T-cell (primary cell): ENCODE measurements around the gene MRGPRX3. TPM values are rescaled to one million over a fixed set of nuclear protein-coding genes. Genes with fewer than 3 reads are reported as not detected.
A peak's percentile ranks its signal among the peaks of the same experiment; 100 is the strongest.

Experiments
- ATAC-seq, 4 experiments: fragments of 200-7000 bp in 3 of 4; fragments of 150-1000 bp in 1 of 4; cut with Tn5 transposase; replicated peaks in 1 of 4; 1 replicate in 3 of 4; 2 replicates in 1 of 4; pipeline ENCODE4 v1.10.0; 2021; ENCODE audit warnings: moderate library complexity in 3 of 4, mild to moderate bottlenecking in 2 of 4, moderate number of reproducible peaks in 1 of 4
- CTCF ChIA-PET, 2 donors: fragments of 300-600 bp; sonication (Branson Sonifier 250); formaldehyde crosslinking; loops; one replicate each; lab custom pipeline; 2022; ENCODE audit warnings: antibody characterized with exemption in 2 of 2; lab: Charles Lee
- POLR2A ChIA-PET, 2 donors: fragments of 300-600 bp; sonication (Branson Sonifier 250); formaldehyde crosslinking; loops; one replicate each; lab custom pipeline; 2022; ENCODE audit warnings: antibody characterized with exemption in 2 of 2; lab: Charles Lee
- DNase-seq, 35 experiments: peaks; one replicate each; pipeline versions ENCODE4 v3.0.0 to v3.0.0-alpha.2; 2013 to 2023
- H3K27ac ChIP-seq: one replicate; pipeline ENCODE4 v1.5.1; 2013; ENCODE audit warnings: low read length
- H3K27me3 ChIP-seq, 2 experiments: replicated peaks in 1 of 2; 1 replicate in 1 of 2; 2 replicates in 1 of 2; pipeline versions ENCODE4 v1.6.1 to v1.7.0; 2013; ENCODE audit warnings: low read length in 1 of 2, mixed read lengths in 1 of 2; ENCODE audit not compliant: control insufficient read depth in 2 of 2, insufficient read depth in 2 of 2; ENCODE audit errors: extremely low read depth in 1 of 2
- H3K36me3 ChIP-seq, 2 donors: 1 replicate in 1 of 2; 2 replicates in 1 of 2; pipeline versions ENCODE4 v1.6.1 to v1.7.0; 2013; ENCODE audit warnings: low read length in 1 of 2; ENCODE audit not compliant: control insufficient read depth in 2 of 2, insufficient read depth in 1 of 2; ENCODE audit errors: extremely low read depth in 1 of 2
- H3K4me1 ChIP-seq, 2 experiments: 1 replicate in 1 of 2; 2 replicates in 1 of 2; pipeline versions ENCODE4 v1.6.1 to v1.7.0; 2013; ENCODE audit warnings: low read length in 2 of 2, mixed read lengths in 1 of 2; ENCODE audit not compliant: insufficient read depth in 2 of 2, control insufficient read depth in 1 of 2; ENCODE audit errors: extremely low read depth in 1 of 2
- H3K4me3 ChIP-seq, 2 donors: 1 replicate in 1 of 2; 2 replicates in 1 of 2; pipeline versions ENCODE4 v1.5.1 to v1.7.0; 2013; ENCODE audit warnings: mild to moderate bottlenecking in 2 of 2, low read length in 1 of 2, moderate library complexity in 1 of 2; ENCODE audit not compliant: control insufficient read depth in 1 of 2; ENCODE audit errors: extremely low read depth in 1 of 2
- H3K9me3 ChIP-seq: 2 replicates; pipeline ENCODE4 v1.7.0; 2013
- H3K27ac Mint-ChIP-seq, 2 donors: one replicate each; pipeline ENCODE4 v1.8.0; 2020 to 2021; ENCODE audit warnings: mild to moderate bottlenecking in 2 of 2, mixed read lengths in 2 of 2
- H3K27me3 Mint-ChIP-seq, 2 donors: one replicate each; pipeline ENCODE4 v1.8.0; 2021 to 2022; ENCODE audit warnings: mixed read lengths in 2 of 2
- H3K36me3 Mint-ChIP-seq: one replicate; pipeline ENCODE4 v1.8.0; 2021; ENCODE audit warnings: mixed read lengths
- H3K4me1 Mint-ChIP-seq, 3 donors: one replicate each; pipeline ENCODE4 v1.8.0; 2020 to 2022; ENCODE audit warnings: mixed read lengths in 3 of 3, mild to moderate bottlenecking in 1 of 3
- H3K4me3 Mint-ChIP-seq, 3 donors: one replicate each; pipeline ENCODE4 v1.8.0; 2020 to 2022; ENCODE audit warnings: mild to moderate bottlenecking in 3 of 3, mixed read lengths in 3 of 3, moderate library complexity in 3 of 3
- H3K9me3 Mint-ChIP-seq, 3 donors: one replicate each; pipeline ENCODE4 v1.8.0; 2020 to 2022; ENCODE audit warnings: mixed read lengths in 3 of 3
- WGBS: methylation state at CpG from one replicate; pipeline ENCODE4 v1.1.5; 2013; ENCODE audit warnings: missing lambda C conversion rate; ENCODE audit not compliant: insufficient coverage; 5-methylcytosine and 5-hydroxymethylcytosine counted together
- total RNA-seq, 35 experiments: library from RNA in 6 of 35; stranded (reverse) in 6 of 35; fragments of 120-200 nt in 1 of 35; gene quantifications; one replicate each; pipeline versions ENCODE4 v1.2.1 to v1.2.4 and lab custom pipeline; 2013 to 2026

The MRGPRX3 gene
- total RNA-seq, 5 donors from 2014 or later (not counting 1 experiment from before 2014, with no cell fraction given), result not detected

GRCh38 chr11:18172666-18173065 is 40.3 kb downstream of the MRGPRX3 start, which contains the start of gene MRGPRX4:
TSS of gene MRGPRX4 (plus strand) at chr11:18172837. CDS start at chr11:18173257, 420 bp downstream.
- ChIA-PET POLR2A (no interaction called here), CTCF (no interaction called here)
- WGBS, result 90% methylated on average over 2 of the region's 3 CpGs
- Histone ChIP-seq H3K27ac (no peak within 1 kb of the TSS), H3K36me3 (no peaks in the 10 kb centered on the region), H3K27me3 (peaks cover 0 to 13% of the 10 kb centered on the region in 2 experiments), H3K4me1 (no peaks in the 10 kb centered on the region), H3K9me3 (no peaks in the 10 kb centered on the region), H3K4me3 (no peak within 1 kb of the TSS)
- ATAC-seq (no peak), DNase-seq (no peak)
- Mint-ChIP-seq H3K4me3 (no peak within 1 kb of the TSS), H3K36me3 (no peaks in the 10 kb centered on the region), H3K27me3 (peaks cover 21 to 44% of the 10 kb centered on the region in 2 donors), H3K9me3 (no peaks in the 10 kb centered on the region), H3K4me1 (no peaks in the 10 kb centered on the region), H3K27ac (peak within 1 kb of the TSS in 1 of 2 donors; percentile 20)

DNA sequence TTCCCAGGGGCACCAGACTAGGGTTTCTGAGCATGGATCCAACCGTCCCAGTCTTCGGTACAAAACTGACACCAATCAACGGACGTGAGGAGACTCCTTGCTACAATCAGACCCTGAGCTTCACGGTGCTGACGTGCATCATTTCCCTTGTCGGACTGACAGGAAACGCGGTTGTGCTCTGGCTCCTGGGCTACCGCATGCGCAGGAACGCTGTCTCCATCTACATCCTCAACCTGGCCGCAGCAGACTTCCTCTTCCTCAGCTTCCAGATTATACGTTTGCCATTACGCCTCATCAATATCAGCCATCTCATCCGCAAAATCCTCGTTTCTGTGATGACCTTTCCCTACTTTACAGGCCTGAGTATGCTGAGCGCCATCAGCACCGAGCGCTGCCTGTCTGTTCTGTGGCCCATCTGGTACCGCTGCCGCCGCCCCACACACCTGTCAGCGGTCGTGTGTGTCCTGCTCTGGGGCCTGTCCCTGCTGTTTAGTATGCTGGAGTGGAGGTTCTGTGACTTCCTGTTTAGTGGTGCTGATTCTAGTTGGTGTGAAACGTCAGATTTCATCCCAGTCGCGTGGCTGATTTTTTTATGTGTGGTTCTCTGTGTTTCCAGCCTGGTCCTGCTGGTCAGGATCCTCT is 41.0 kb downstream of the MRGPRX3 start:
- DNase-seq (no peak), ATAC-seq (no peak)
- WGBS, result 84% methylated on average over 23 of the region's 28 CpGs
- Mint-ChIP-seq H3K4me1 (no peaks in the 10 kb centered on the region), H3K27me3 (peaks cover 23 to 48% of the 10 kb centered on the region in 2 donors), H3K4me3 (no peak overlapping the region), H3K9me3 (no peaks in the 10 kb centered on the region), H3K27ac (peak overlapping the region in 1 of 2 donors; percentile 20), H3K36me3 (no peaks in the 10 kb centered on the region)
- H3K36me3 ChIP-seq, result no peaks in the 10 kb centered on the region
- POLR2A ChIA-PET, result no interaction called here
- no peaks in the 10 kb centered on the region for H3K4me1 ChIP-seq
- H3K4me3 ChIP-seq, result no peak overlapping the region
- CTCF ChIA-PET, result no interaction called here
- peaks cover 0 to 13% of the 10 kb centered on the region in 2 experiments for H3K27me3 ChIP-seq
- H3K9me3 ChIP-seq, result no peaks in the 10 kb centered on the region
- H3K27ac ChIP-seq, result no peak overlapping the region

Other genes starting within 250 kb of the MRGPRX3 start
- 10 to 100 TPM; 45.9 to 59.1 (median 55.9) TPM for gene SERGEF, start 119.5 kb upstream of the MRGPRX3 start, total RNA-seq
- gene TPH1, start 86.3 kb upstream of the MRGPRX3 start, total RNA-seq, result 1 to 10 TPM in 3 of 5 donors, under 1 TPM in 2; 0.38 to 1.3 (median 1.1) TPM
- gene SAAL1, start 26.5 kb upstream of the MRGPRX3 start, total RNA-seq, result 10 to 100 TPM; 17.2 to 22.5 (median 18.8) TPM
- gene MRGPRX4, start 40.3 kb downstream of the MRGPRX3 start, total RNA-seq, result not detected
- under 1 TPM in 3 of 5 donors, not detected in 2; 0.54 to 0.93 (median 0.63) TPM for gene SAA4, start 104.2 kb downstream of the MRGPRX3 start, total RNA-seq
- 10 to 100 TPM in 1 of 5 donors, 1 to 10 TPM in 2, not detected in 2; 7.4 to 10.2 (median 8.3) TPM for gene SAA2, start 116.1 kb downstream of the MRGPRX3 start, total RNA-seq
- 10 to 100 TPM in 1 of 5 donors, 1 to 10 TPM in 2, not detected in 2; 7.6 to 12.9 (median 9.4) TPM for gene SAA1, start 133.7 kb downstream of the MRGPRX3 start, total RNA-seq
- gene HPS5, start 189.6 kb downstream of the MRGPRX3 start, total RNA-seq, result 10 to 100 TPM; 12.9 to 17.9 (median 14.3) TPM
- gene GTF2H1, start 190.0 kb downstream of the MRGPRX3 start, total RNA-seq, result 10 to 100 TPM; 25.9 to 44.8 (median 37.5) TPM